CD4-positive, alpha-beta memory T cell (primary cell): ENCODE results near the gene RBFOX2. TPM values are rescaled to one million over a fixed set of nuclear protein-coding genes. Genes with fewer than 3 reads are reported as not detected.

ENCODE experiments used
- CTCF ChIA-PET: fragments of 350-600 bp; sonication (Branson Sonifier 250); formaldehyde crosslinking; loops from one replicate; lab custom pipeline; 2021; ENCODE audit warnings: inconsistent platforms; ENCODE audit not compliant: partially characterized antibody; lab: Charles Lee
- POLR2A ChIA-PET: fragments of 350-600 bp; sonication (Branson Sonifier 250); formaldehyde crosslinking; loops from one replicate; lab custom pipeline; 2021; ENCODE audit not compliant: partially characterized antibody; lab: Charles Lee
- DNase-seq, 5 donors: peaks; one replicate each; pipeline versions ENCODE4 v3.0.0 to v3.0.0-alpha.2; 2020 to 2022; ENCODE audit warnings: mixed read lengths in 1 of 5
- H3K27ac ChIP-seq: one replicate; pipeline ENCODE4 v1.7.0; 2013; ENCODE audit warnings: low read depth, low read length
- H3K27me3 ChIP-seq: 2 replicates; pipeline ENCODE4 v1.7.0; 2013; ENCODE audit warnings: mild to moderate bottlenecking, low read length, moderate library complexity; ENCODE audit not compliant: insufficient read depth
- H3K36me3 ChIP-seq: 2 replicates; pipeline ENCODE4 v1.7.0; 2013; ENCODE audit warnings: mild to moderate bottlenecking, low read length, moderate library complexity; ENCODE audit not compliant: insufficient read depth
- H3K4me1 ChIP-seq: 2 replicates; pipeline ENCODE4 v1.7.0; 2013; ENCODE audit warnings: mild to moderate bottlenecking, low read length, moderate library complexity; ENCODE audit not compliant: insufficient read depth
- H3K4me3 ChIP-seq, 2 donors: one replicate each; pipeline ENCODE4 v1.7.0; 2013; ENCODE audit warnings: low read length in 2 of 2, mild to moderate bottlenecking in 1 of 2
- H3K9me3 ChIP-seq, 2 donors: one replicate each; pipeline ENCODE4 v1.7.0; 2013; ENCODE audit warnings: low read length in 2 of 2, control low read depth in 1 of 2; ENCODE audit not compliant: control insufficient read depth in 1 of 2
- H3K27ac Mint-ChIP-seq, 7 donors: one replicate each; pipeline ENCODE4 v1.8.0; 2020 to 2021; ENCODE audit warnings: mixed read lengths in 7 of 7, mild to moderate bottlenecking in 6 of 7, inconsistent platforms in 3 of 7, moderate library complexity in 3 of 7
- H3K27me3 Mint-ChIP-seq, 2 donors: one replicate each; pipeline ENCODE4 v1.8.0; 2020 to 2021; ENCODE audit warnings: mixed read lengths in 2 of 2
- H3K36me3 Mint-ChIP-seq, 2 donors: one replicate each; pipeline ENCODE4 v1.8.0; 2020 to 2021; ENCODE audit warnings: mixed read lengths in 2 of 2, inconsistent platforms in 1 of 2, mild to moderate bottlenecking in 1 of 2
- H3K4me1 Mint-ChIP-seq, 4 donors: one replicate each; pipeline ENCODE4 v1.8.0; 2020 to 2021; ENCODE audit warnings: mixed read lengths in 4 of 4, mild to moderate bottlenecking in 1 of 4
- H3K4me3 Mint-ChIP-seq, 8 donors: one replicate each; pipeline ENCODE4 v1.8.0; 2020 to 2021; ENCODE audit warnings: mixed read lengths in 8 of 8, mild to moderate bottlenecking in 7 of 8, moderate library complexity in 6 of 8, inconsistent platforms in 3 of 8
- H3K9me3 Mint-ChIP-seq, 8 donors: one replicate each; pipeline ENCODE4 v1.8.0; 2020 to 2021; ENCODE audit warnings: mixed read lengths in 8 of 8, mild to moderate bottlenecking in 5 of 8, inconsistent platforms in 3 of 8, moderate library complexity in 1 of 8
- intact Hi-C: fragments of 100-400 bp; cut with micrococcal nuclease; formaldehyde crosslinking; loops from one replicate; pipeline ENCODE4 v1.15.1; 2023
- polyA plus RNA-seq, 2 donors: library from polyadenylated mRNA; unstranded; fragments of 300-500 nt; fragmentation: Illumina TruSeq; gene quantifications; one replicate each; pipeline ENCODE4 v1.2.3, GENCODE V29; 2021
- total RNA-seq, 2 experiments: library from RNA; stranded (reverse); gene quantifications; one replicate each; pipeline ENCODE4 v1.2.3, GENCODE V29; 2021

Gene RBFOX2
- total and polyA plus RNA-seq, 4 experiments from 2014 or later, result 0.68 to 1.3 (median 1.0) TPM

DNA sequence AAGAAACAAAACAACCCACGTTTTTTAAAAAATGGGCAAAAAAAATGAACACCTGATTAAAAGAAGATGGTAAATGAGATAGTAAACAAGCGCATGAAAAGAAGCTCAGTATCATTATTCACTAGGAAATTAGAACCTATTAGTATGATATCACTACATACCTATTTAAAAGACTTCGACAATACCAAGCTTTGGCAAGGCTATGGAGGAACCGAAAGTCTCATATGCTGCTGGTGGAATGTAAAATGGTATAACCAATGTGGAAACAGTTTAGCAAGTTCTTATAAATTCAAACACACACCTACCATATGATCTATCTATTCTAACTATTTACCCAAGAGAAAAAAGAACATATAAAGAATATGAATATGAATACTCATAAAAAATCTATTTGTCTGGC, 167.2 kb downstream of the RBFOX2 start:
- Mint-ChIP-seq H3K27ac (no peak overlapping the region), H3K4me1 (no peaks in the 10 kb centered on the region), H3K27me3 (peaks cover 0 to under 1% of the 10 kb centered on the region in 2 donors), H3K36me3 (no peaks in the 10 kb centered on the region), H3K4me3 (no peak overlapping the region), H3K9me3 (no peaks in the 10 kb centered on the region)
- no peak overlapping the region for H3K27ac ChIP-seq
- intact Hi-C loops, result no loop called here
- H3K27me3 ChIP-seq, result no peaks in the 10 kb centered on the region
- ChIA-PET POLR2A (no interaction called here), CTCF (no interaction called here)
- H3K4me3 ChIP-seq, result no peak overlapping the region
- no peaks in the 10 kb centered on the region for H3K4me1 ChIP-seq
- no peaks in the 10 kb centered on the region for H3K9me3 ChIP-seq
- DNase-seq, result no peak
- no peaks in the 10 kb centered on the region for H3K36me3 ChIP-seq

GRCh38 chr22:35860837-35861236, 167.8 kb downstream of the RBFOX2 start:
- Histone ChIP-seq H3K4me1 (no peaks in the 10 kb centered on the region), H3K36me3 (no peaks in the 10 kb centered on the region), H3K27ac (no peak overlapping the region), H3K9me3 (no peaks in the 10 kb centered on the region), H3K4me3 (no peak overlapping the region), H3K27me3 (no peaks in the 10 kb centered on the region)
- Mint-ChIP-seq H3K4me1 (no peaks in the 10 kb centered on the region), H3K27ac (no peak overlapping the region), H3K27me3 (peaks cover 2 to 3% of the 10 kb centered on the region in 2 donors), H3K36me3 (no peaks in the 10 kb centered on the region), H3K4me3 (no peak overlapping the region), H3K9me3 (no peaks in the 10 kb centered on the region)
- intact Hi-C loops, result no loop called here
- ChIA-PET CTCF (no interaction called here), POLR2A (no interaction called here)
- no peak for DNase-seq

DNA sequence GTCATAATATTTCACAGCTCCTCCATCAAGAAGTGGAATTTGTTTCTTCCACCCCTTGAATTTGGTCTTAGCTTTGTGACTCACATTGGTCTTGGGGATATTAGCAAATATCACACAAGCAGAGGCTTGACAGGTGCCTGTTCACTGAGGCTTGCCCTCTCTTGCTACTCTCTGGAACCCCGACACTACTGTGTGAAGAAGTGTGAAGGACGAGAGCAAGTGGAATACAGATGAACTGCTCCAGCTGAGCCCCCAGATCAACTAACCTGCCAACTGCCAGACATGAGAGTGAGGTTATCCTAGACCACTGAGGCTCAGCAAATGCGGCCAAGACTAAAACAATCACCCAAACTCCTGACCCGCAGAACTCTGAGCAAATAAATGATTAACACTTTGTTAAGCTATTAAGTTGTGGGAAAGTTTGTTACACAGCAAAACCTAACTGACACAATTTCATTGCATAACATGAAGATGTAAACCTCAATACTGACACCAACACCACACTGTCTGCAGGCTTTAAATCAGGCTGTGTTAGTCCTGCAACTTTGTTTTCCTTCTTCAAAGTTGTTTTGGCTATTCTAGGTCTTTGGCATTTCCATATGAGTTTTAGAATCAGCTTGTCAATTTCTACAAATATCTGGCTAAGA, 168.4 kb downstream of the RBFOX2 start:
- H3K27me3 ChIP-seq, result no peaks in the 10 kb centered on the region
- Mint-ChIP-seq H3K36me3 (no peaks in the 10 kb centered on the region), H3K4me1 (no peaks in the 10 kb centered on the region), H3K4me3 (no peak overlapping the region), H3K27me3 (peaks cover 2 to 3% of the 10 kb centered on the region in 2 donors), H3K27ac (no peak overlapping the region), H3K9me3 (no peaks in the 10 kb centered on the region)
- POLR2A ChIA-PET, result no interaction called here
- no peaks in the 10 kb centered on the region for H3K36me3 ChIP-seq
- intact Hi-C loops, result no loop called here
- H3K27ac ChIP-seq, result no peak overlapping the region
- DNase-seq, result no peak
- no peaks in the 10 kb centered on the region for H3K9me3 ChIP-seq
- no peak overlapping the region for H3K4me3 ChIP-seq
- no peaks in the 10 kb centered on the region for H3K4me1 ChIP-seq
- CTCF ChIA-PET, result no interaction called here

- Histone ChIP-seq H3K4me1 (no peaks in the 10 kb centered on the region), H3K27me3 (no peaks in the 10 kb centered on the region), H3K4me3 (no peak overlapping the region), H3K9me3 (no peaks in the 10 kb centered on the region), H3K36me3 (no peaks in the 10 kb centered on the region), H3K27ac (no peak overlapping the region)
- H3K9me3 Mint-ChIP-seq, result no peaks in the 10 kb centered on the region
- no peaks in the 10 kb centered on the region for H3K36me3 Mint-ChIP-seq
- peaks cover 2 to 3% of the 10 kb centered on the region in 2 donors for H3K27me3 Mint-ChIP-seq
- ChIA-PET POLR2A (no interaction called here), CTCF (interaction anchor here (1.1 kb wide), 1 partner anchor 17 kb away, joined by 3 read pairs; no protein-coding TSS in a partner anchor)
- H3K27ac Mint-ChIP-seq, result no peak overlapping the region
- H3K4me3 Mint-ChIP-seq, result no peak overlapping the region
- H3K4me1 Mint-ChIP-seq, result no peaks in the 10 kb centered on the region
- intact Hi-C loops, result no loop called here
- no peak for DNase-seq
Measured at GRCh38 chr22:35854334-35854733, 174.3 kb downstream of the RBFOX2 start.

DNA sequence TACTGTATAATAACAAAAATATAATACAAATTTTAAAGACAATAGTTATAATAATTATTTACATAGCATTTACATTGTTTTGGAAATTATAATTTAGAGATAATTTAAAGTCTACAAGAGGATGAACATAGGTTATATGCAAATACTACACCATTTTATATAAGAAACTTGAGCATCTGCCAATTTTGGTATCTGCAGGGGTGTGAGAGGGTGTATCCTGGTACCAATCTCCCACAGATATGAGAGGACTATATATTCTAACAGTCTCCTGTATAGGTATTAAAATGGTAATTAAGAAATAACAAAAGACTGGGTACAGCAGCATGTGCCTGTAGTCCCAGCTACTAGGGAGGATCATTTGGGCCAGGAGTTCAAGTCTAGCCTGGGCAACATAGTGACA, 176.5 kb downstream of the RBFOX2 start:
- H3K27me3 Mint-ChIP-seq, result peaks cover 2 to 3% of the 10 kb centered on the region in 2 donors
- intact Hi-C loops, result no loop called here
- no peaks in the 10 kb centered on the region for H3K36me3 Mint-ChIP-seq
- Histone ChIP-seq H3K27ac (no peak overlapping the region), H3K36me3 (no peaks in the 10 kb centered on the region), H3K9me3 (no peaks in the 10 kb centered on the region), H3K4me1 (no peaks in the 10 kb centered on the region), H3K27me3 (no peaks in the 10 kb centered on the region), H3K4me3 (no peak overlapping the region)
- POLR2A ChIA-PET, result no interaction called here
- CTCF ChIA-PET, result no interaction called here
- H3K9me3 Mint-ChIP-seq, result no peaks in the 10 kb centered on the region
- H3K27ac Mint-ChIP-seq, result no peak overlapping the region
- no peaks in the 10 kb centered on the region for H3K4me1 Mint-ChIP-seq
- H3K4me3 Mint-ChIP-seq, result no peak overlapping the region
- no peak for DNase-seq

DNA sequence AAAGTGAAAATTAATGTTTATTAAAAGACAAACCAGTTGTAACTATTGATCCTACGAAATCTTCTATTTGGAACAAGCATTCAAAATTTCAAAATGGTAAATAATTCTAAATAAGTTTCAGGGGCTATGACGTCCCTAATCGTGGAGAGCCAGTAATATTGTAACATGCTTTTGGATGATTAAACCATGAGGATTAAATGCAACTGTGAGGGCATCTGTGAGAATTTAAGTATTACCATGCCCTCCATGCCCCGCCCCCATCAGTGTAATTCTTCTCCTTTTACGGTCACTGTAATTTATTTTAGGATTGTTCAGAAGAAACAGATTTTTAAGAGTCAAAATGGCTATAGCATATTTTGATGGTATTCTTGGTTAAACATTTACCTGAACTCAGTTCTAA, 177.8 kb downstream of the RBFOX2 start:
- POLR2A ChIA-PET, result no interaction called here
- CTCF ChIA-PET, result no interaction called here
- Histone ChIP-seq H3K4me1 (no peaks in the 10 kb centered on the region), H3K4me3 (no peak overlapping the region), H3K27me3 (no peaks in the 10 kb centered on the region), H3K27ac (no peak overlapping the region), H3K9me3 (no peaks in the 10 kb centered on the region), H3K36me3 (no peaks in the 10 kb centered on the region)
- intact Hi-C loops, result no loop called here
- no peak overlapping the region for H3K4me3 Mint-ChIP-seq
- no peaks in the 10 kb centered on the region for H3K4me1 Mint-ChIP-seq
- no peaks in the 10 kb centered on the region for H3K9me3 Mint-ChIP-seq
- DNase-seq, result no peak
- H3K36me3 Mint-ChIP-seq, result no peaks in the 10 kb centered on the region
- no peaks in the 10 kb centered on the region for H3K27me3 Mint-ChIP-seq
- H3K27ac Mint-ChIP-seq, result no peak overlapping the region

DNA sequence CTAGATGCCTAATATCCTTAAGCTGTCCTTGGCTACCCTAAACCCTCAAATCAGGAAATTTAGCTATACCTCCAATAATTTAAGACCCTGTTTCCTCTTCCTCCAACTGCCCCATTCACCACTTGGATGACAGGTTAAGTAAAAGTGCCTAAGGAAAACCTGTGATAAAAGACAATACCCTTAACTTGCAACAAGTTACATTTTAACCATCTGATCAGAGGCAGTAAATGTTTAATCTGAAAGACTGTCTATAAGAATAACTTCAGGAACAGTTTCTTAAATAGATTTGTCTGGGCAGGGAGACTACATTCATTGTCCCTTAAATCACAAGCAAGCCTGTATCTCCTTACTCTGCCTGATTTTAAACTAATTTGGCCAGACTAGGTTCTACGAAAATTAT, 181.8 kb downstream of the RBFOX2 start:
- Mint-ChIP-seq H3K4me3 (no peak overlapping the region), H3K36me3 (no peaks in the 10 kb centered on the region), H3K4me1 (peaks cover 0 to 5% (median 2%) of the 10 kb centered on the region in 4 donors), H3K27me3 (peaks cover 3 to 8% of the 10 kb centered on the region in 2 donors), H3K27ac (no peak overlapping the region), H3K9me3 (no peaks in the 10 kb centered on the region)
- Histone ChIP-seq H3K4me3 (no peak overlapping the region), H3K27me3 (peaks cover 3% of the 10 kb centered on the region), H3K36me3 (no peaks in the 10 kb centered on the region), H3K27ac (no peak overlapping the region), H3K9me3 (no peaks in the 10 kb centered on the region), H3K4me1 (no peaks in the 10 kb centered on the region)
- ChIA-PET CTCF (interaction anchor here (0.6 to 0.7 kb wide), 2 partner anchors 23 to 53 kb away, joined by 3 read pairs; no protein-coding TSS in a partner anchor), POLR2A (no interaction called here)
- no peak for DNase-seq
- intact Hi-C loops, result no loop called here
